HG03045 (cell line): ENCODE results near the gene ADAMTS14.

Source experiments
- ATAC-seq: cut with Tn5 transposase; IDR thresholded peaks from one replicate; pipeline ENCODE4 v1.9.1; 2021; ENCODE audit warnings: mild to moderate bottlenecking, moderate library complexity; ENCODE audit not compliant: unreplicated experiment

The ADAMTS14 gene

GRCh38 chr10:70810967-70811366 lies 138.7 kb downstream of the ADAMTS14 start:
- no peak for ATAC-seq

- ATAC-seq, result no peak
These were observed 139.6 kb downstream of the ADAMTS14 start for GRCh38 chr10:70811881-70812280.
